Activated naive CD8-positive, alpha-beta T cell treated with anti-CD3 and anti-CD28 coated beads for 36 hours (primary cell): Measurements from ENCODE around the gene ATP11A. TPM values are rescaled to one million over a fixed set of nuclear protein-coding genes. Genes with fewer than 3 reads are reported as not detected.
"Not testable (repeated sequence)": the region's sequence is repeated elsewhere in the genome, so short reads cannot be mapped to it uniquely, and the experiment has no call there.

ENCODE experiments used
- DNase-seq: peaks from one replicate; pipeline ENCODE4 v3.0.0; 2021
- H3K27ac Mint-ChIP-seq: one replicate; pipeline ENCODE4 v1.8.0; 2022; ENCODE audit warnings: mild to moderate bottlenecking, moderate library complexity, mixed read lengths
- H3K27me3 Mint-ChIP-seq: one replicate; pipeline ENCODE4 v1.8.0; 2022; ENCODE audit warnings: mild to moderate bottlenecking, mixed read lengths
- H3K36me3 Mint-ChIP-seq: one replicate; pipeline ENCODE4 v1.8.0; 2021; ENCODE audit warnings: mild to moderate bottlenecking, mixed read lengths
- H3K4me1 Mint-ChIP-seq: one replicate; pipeline ENCODE4 v1.8.0; 2021; ENCODE audit warnings: mixed read lengths
- H3K4me3 Mint-ChIP-seq: one replicate; pipeline ENCODE4 v1.8.0; 2022; ENCODE audit warnings: mild to moderate bottlenecking, moderate library complexity, mixed read lengths
- H3K9me3 Mint-ChIP-seq: one replicate; pipeline ENCODE4 v1.8.0; 2022; ENCODE audit warnings: mixed read lengths
- total RNA-seq, 2 experiments: library from RNA; stranded (reverse); gene quantifications; one replicate each; pipeline ENCODE4 v1.2.3, GENCODE V29; 2021

Gene ATP11A
- total RNA-seq, 2 experiments from 2014 or later = 27.6 to 32.5 TPM

- not testable (repeated sequence) for H3K4me3 Mint-ChIP-seq, H3K27me3 Mint-ChIP-seq, H3K4me1 Mint-ChIP-seq, H3K36me3 Mint-ChIP-seq, DNase-seq, H3K9me3 Mint-ChIP-seq, H3K27ac Mint-ChIP-seq
Observed at GRCh38 chr13:112709316-112709715, 19.5 kb downstream of the ATP11A start.

GRCh38 chr13:112709825-112710783 is 20.3 kb downstream of the ATP11A start:
- no peak overlapping the region for H3K27ac Mint-ChIP-seq
- H3K4me1 Mint-ChIP-seq = peaks cover 6% of the 10 kb centered on the region
- no peak for DNase-seq
- no peak overlapping the region for H3K4me3 Mint-ChIP-seq
- peaks cover 9% of the 10 kb centered on the region for H3K36me3 Mint-ChIP-seq
- no peaks in the 10 kb centered on the region for H3K9me3 Mint-ChIP-seq
- H3K27me3 Mint-ChIP-seq = no peaks in the 10 kb centered on the region

GRCh38 chr13:112710855-112711527 is 21.2 kb downstream of the ATP11A start:
- Mint-ChIP-seq H3K4me3 (no peak overlapping the region), H3K4me1 (peaks cover 8% of the 10 kb centered on the region), H3K27me3 (no peaks in the 10 kb centered on the region), H3K27ac (no peak overlapping the region), H3K36me3 (peaks cover 9% of the 10 kb centered on the region), H3K9me3 (no peaks in the 10 kb centered on the region)
- DNase-seq = no peak

GRCh38 chr13:112711528-112712265 is 21.9 kb downstream of the ATP11A start:
- Mint-ChIP-seq H3K4me3 (no peak overlapping the region), H3K4me1 (peaks cover 8% of the 10 kb centered on the region), H3K9me3 (no peaks in the 10 kb centered on the region), H3K36me3 (peaks cover 9% of the 10 kb centered on the region), H3K27me3 (no peaks in the 10 kb centered on the region), H3K27ac (no peak overlapping the region)
- DNase-seq = no peak

GRCh38 chr13:112712451-112713207 is 22.8 kb downstream of the ATP11A start:
- H3K4me3 Mint-ChIP-seq = no peak overlapping the region
- H3K36me3 Mint-ChIP-seq = peaks cover 8% of the 10 kb centered on the region
- no peak for DNase-seq
- H3K27ac Mint-ChIP-seq = no peak overlapping the region
- no peaks in the 10 kb centered on the region for H3K9me3 Mint-ChIP-seq
- H3K4me1 Mint-ChIP-seq = peaks cover 8% of the 10 kb centered on the region
- H3K27me3 Mint-ChIP-seq = no peaks in the 10 kb centered on the region

GRCh38 chr13:112713517-112714253 is 23.8 kb downstream of the ATP11A start:
- H3K4me3 Mint-ChIP-seq = no peak overlapping the region
- no peak for DNase-seq
- peaks cover 8% of the 10 kb centered on the region for H3K4me1 Mint-ChIP-seq
- H3K27me3 Mint-ChIP-seq = no peaks in the 10 kb centered on the region
- peaks cover 4% of the 10 kb centered on the region for H3K36me3 Mint-ChIP-seq
- H3K9me3 Mint-ChIP-seq = no peaks in the 10 kb centered on the region
- H3K27ac Mint-ChIP-seq = no peak overlapping the region

- no peak for DNase-seq
- Mint-ChIP-seq H3K4me1 (peaks cover 8% of the 10 kb centered on the region), H3K9me3 (no peaks in the 10 kb centered on the region), H3K27me3 (no peaks in the 10 kb centered on the region), H3K4me3 (no peak overlapping the region), H3K36me3 (peaks cover 4% of the 10 kb centered on the region), H3K27ac (no peak overlapping the region)
Observed at GRCh38 chr13:112714376-112715174, 24.7 kb downstream of the ATP11A start.

- Mint-ChIP-seq H3K36me3 (peaks cover 4% of the 10 kb centered on the region), H3K4me1 (peaks cover 8% of the 10 kb centered on the region), H3K27ac (no peak overlapping the region), H3K27me3 (no peaks in the 10 kb centered on the region), H3K4me3 (no peak overlapping the region), H3K9me3 (no peaks in the 10 kb centered on the region)
- no peak for DNase-seq
Observed at GRCh38 chr13:112715210-112715609, 25.4 kb downstream of the ATP11A start.

GRCh38 chr13:112715715-112716460 is 26.1 kb downstream of the ATP11A start:
- DNase-seq = no peak
- Mint-ChIP-seq H3K27ac (no peak overlapping the region), H3K27me3 (no peaks in the 10 kb centered on the region), H3K36me3 (peaks cover 4% of the 10 kb centered on the region), H3K4me1 (peaks cover 8% of the 10 kb centered on the region), H3K4me3 (no peak overlapping the region), H3K9me3 (no peaks in the 10 kb centered on the region)

GRCh38 chr13:112716461-112716820 is 26.6 kb downstream of the ATP11A start:
- Mint-ChIP-seq H3K36me3 (peaks cover 4% of the 10 kb centered on the region), H3K4me1 (peaks cover 8% of the 10 kb centered on the region), H3K27ac (no peak overlapping the region), H3K27me3 (no peaks in the 10 kb centered on the region), H3K4me3 (no peak overlapping the region), H3K9me3 (no peaks in the 10 kb centered on the region)
- no peak for DNase-seq

GRCh38 chr13:112716841-112717520 is 27.1 kb downstream of the ATP11A start:
- Mint-ChIP-seq H3K4me1 (peaks cover 5% of the 10 kb centered on the region), H3K27ac (no peak overlapping the region), H3K27me3 (no peaks in the 10 kb centered on the region), H3K9me3 (no peaks in the 10 kb centered on the region), H3K4me3 (no peak overlapping the region), H3K36me3 (peaks cover 4% of the 10 kb centered on the region)
- no peak for DNase-seq

- no peak overlapping the region for H3K27ac Mint-ChIP-seq
- H3K36me3 Mint-ChIP-seq = peaks cover 4% of the 10 kb centered on the region
- peaks cover 6% of the 10 kb centered on the region for H3K4me1 Mint-ChIP-seq
- H3K9me3 Mint-ChIP-seq = no peaks in the 10 kb centered on the region
- no peak overlapping the region for H3K4me3 Mint-ChIP-seq
- no peaks in the 10 kb centered on the region for H3K27me3 Mint-ChIP-seq
- DNase-seq = no peak
Observed at GRCh38 chr13:112718318-112718717, 28.5 kb downstream of the ATP11A start.
